SK-N-SH treated with all-trans-retinoic acid at 6 μM for 48 hours (cell line): ENCODE results near the gene GDI2.

Source experiments
- ATAC-seq: fragments of 200-7000 bp; cut with Tn5 transposase; 3 replicates; pipeline ENCODE4 v1.9.1; 2020; ENCODE audit warnings: mild to moderate bottlenecking, moderate library complexity
- ARNTL ChIP-seq: fragments of 450-650 bp; formaldehyde crosslinking; IDR thresholded peaks from 2 replicates; pipeline ENCODE4 v1.5.0; 2020; ENCODE audit warnings: low read depth, mild to moderate bottlenecking, moderate library complexity, borderline replicate concordance
- BACH2 ChIP-seq: fragments of 250-450 bp; sonication (Bioruptor Pico); IDR thresholded peaks from 2 replicates; pipeline ENCODE4 v1.9.0; 2021; ENCODE audit warnings: mild to moderate bottlenecking, borderline replicate concordance
- CREB5 ChIP-seq: fragments of 250-450 bp; sonication (Bioruptor Pico); IDR thresholded peaks from 2 replicates; pipeline ENCODE4 v1.5.1; 2020; ENCODE audit warnings: low read depth, mild to moderate bottlenecking, moderate library complexity
- CSRNP3 ChIP-seq: fragments of 250-450 bp; sonication (Bioruptor Pico); IDR thresholded peaks from 2 replicates; pipeline ENCODE4 v1.5.1; 2021; ENCODE audit warnings: mild to moderate bottlenecking, moderate library complexity
- ESRRG ChIP-seq: fragments of 250-450 bp; sonication (Bioruptor Pico); IDR thresholded peaks from 2 replicates; pipeline ENCODE4 v1.6.1; 2021; ENCODE audit warnings: mild to moderate bottlenecking
- ISL1 ChIP-seq: fragments of 250-450 bp; sonication (Bioruptor Pico); IDR thresholded peaks from 2 replicates; pipeline ENCODE4 v2.1.2; 2022; ENCODE audit warnings: mild to moderate bottlenecking, moderate library complexity
- OSR1 ChIP-seq: fragments of 250-450 bp; sonication (Bioruptor Pico); IDR thresholded peaks from 2 replicates; pipeline ENCODE4 v1.8.0; 2022; ENCODE audit warnings: moderate library complexity, mild to moderate bottlenecking, inconsistent platforms
- PATZ1 ChIP-seq: fragments of 250-450 bp; sonication (Bioruptor Pico); IDR thresholded peaks from 2 replicates; pipeline ENCODE4 v1.8.0; 2020; ENCODE audit warnings: mild to moderate bottlenecking, moderate library complexity, borderline replicate concordance
- POU6F1 ChIP-seq: fragments of 250-450 bp; sonication (Bioruptor Pico); IDR thresholded peaks from 2 replicates; pipeline ENCODE4 v1.8.0; 2021; ENCODE audit warnings: low read depth, mild to moderate bottlenecking, moderate library complexity, borderline replicate concordance
- PPARA ChIP-seq: fragments of 250-450 bp; sonication (Bioruptor Pico); IDR thresholded peaks from 2 replicates; pipeline ENCODE4 v1.5.0; 2020; ENCODE audit warnings: mild to moderate bottlenecking, borderline replicate concordance
- RARB ChIP-seq: fragments of 250-450 bp; sonication (Bioruptor Pico); IDR thresholded peaks from 2 replicates; pipeline ENCODE4 v1.8.0; 2021; ENCODE audit warnings: mild to moderate bottlenecking, moderate library complexity
- SNAI2 ChIP-seq: fragments of 250-450 bp; sonication (Bioruptor Pico); IDR thresholded peaks from 2 replicates; pipeline ENCODE4 v1.5.0; 2020; ENCODE audit warnings: mild to moderate bottlenecking, moderate library complexity
- TCF4 ChIP-seq: fragments of 250-450 bp; sonication (Bioruptor Pico); IDR thresholded peaks from 2 replicates; pipeline ENCODE4 v1.8.0; 2021; ENCODE audit warnings: mild to moderate bottlenecking, moderate library complexity, borderline replicate concordance
- TOX ChIP-seq: fragments of 250-450 bp; sonication (Bioruptor Pico); IDR thresholded peaks from 2 replicates; pipeline ENCODE4 v1.8.0; 2021; ENCODE audit warnings: mild to moderate bottlenecking, moderate library complexity, borderline replicate concordance
- TSHZ2 ChIP-seq: fragments of 250-450 bp; sonication (Bioruptor Pico); IDR thresholded peaks from 2 replicates; pipeline ENCODE4 v1.5.0; 2020; ENCODE audit warnings: mild to moderate bottlenecking, moderate library complexity
- ZC3H10 ChIP-seq: fragments of 250-450 bp; sonication (Bioruptor Pico); IDR thresholded peaks from 2 replicates; pipeline ENCODE4 v1.5.1; 2021; ENCODE audit warnings: mild to moderate bottlenecking, moderate library complexity
- ZFP3 ChIP-seq: fragments of 250-450 bp; sonication (Bioruptor Pico); IDR thresholded peaks from 2 replicates; pipeline ENCODE4 v1.5.0; 2020; ENCODE audit warnings: mild to moderate bottlenecking, moderate library complexity
- ZFP30 ChIP-seq: fragments of 450-650 bp; formaldehyde crosslinking; IDR thresholded peaks from 2 replicates; pipeline ENCODE4 v1.5.0; 2022; ENCODE audit warnings: mild to moderate bottlenecking, moderate library complexity
- ZNF565 ChIP-seq: fragments of 450-650 bp; formaldehyde crosslinking; conservative IDR thresholded peaks from 2 replicates; pipeline ENCODE4 v1.5.0; 2020; ENCODE audit warnings: low read depth, mild to moderate bottlenecking, moderate library complexity
- ZNF70 ChIP-seq: fragments of 450-650 bp; formaldehyde crosslinking; IDR thresholded peaks from 2 replicates; pipeline ENCODE4 v1.5.0; 2020; ENCODE audit warnings: mild to moderate bottlenecking, moderate library complexity
- ZNF8 ChIP-seq: fragments of 450-650 bp; formaldehyde crosslinking; IDR thresholded peaks from 2 replicates; pipeline ENCODE4 v1.5.0; 2020; ENCODE audit warnings: mild to moderate bottlenecking, moderate library complexity

Gene GDI2

GRCh38 chr10:5744849-5745248, 68.4 kb downstream of the GDI2 start (continued):
- TF ChIP-seq TSHZ2 (CRISPR knock-in tag) (no peak), SNAI2 (CRISPR knock-in tag) (no peak), CSRNP3 (CRISPR knock-in tag) (no peak), CREB5 (no peak), ZNF70 (CRISPR knock-in tag) (no peak), ZC3H10 (no peak), ZFP30 (no peak)

- TF ChIP-seq PPARA (CRISPR knock-in tag) (no peak), ZNF8 (no peak), TOX (CRISPR knock-in tag) (no peak), ZC3H10 (no peak)
- no peak for ATAC-seq
Measured at GRCh38 chr10:5743736-5744135, 69.5 kb downstream of the GDI2 start.

GRCh38 chr10:5742116-5742515, 71.1 kb downstream of the GDI2 start:
- TF ChIP-seq CREB5 (no peak), POU6F1 (CRISPR knock-in tag) (no peak), OSR1 (CRISPR knock-in tag) (no peak), RARB (no peak), ZFP30 (no peak), TOX (CRISPR knock-in tag) (no peak), ESRRG (no peak), PPARA (CRISPR knock-in tag) (no peak), ZFP3 (CRISPR knock-in tag) (no peak), ZNF8 (no peak), BACH2 (CRISPR knock-in tag) (no peak), ARNTL (CRISPR knock-in tag) (no peak), ZNF565 (CRISPR knock-in tag) (no peak), ISL1 (CRISPR knock-in tag) (no peak), ZNF70 (CRISPR knock-in tag) (no peak), TCF4 (CRISPR knock-in tag) (no peak), SNAI2 (CRISPR knock-in tag) (no peak), ZC3H10 (no peak), PATZ1 (CRISPR knock-in tag) (no peak)
- no peak for ATAC-seq
